Amniotic stem cell (primary cell): ENCODE data around the gene PAPPA2.
"Not testable (repeated sequence)": the region's sequence is repeated elsewhere in the genome, so short reads cannot be mapped to it uniquely, and the experiment has no call there.

ENCODE experiments used
- DNase-seq: peaks from one replicate; lab custom pipeline; 2025; lab: John Stamatoyannopoulos, UW

PAPPA2 gene

GRCh38 chr1:176693697-176694329 is 230.8 kb downstream of the PAPPA2 start:
- no peak for DNase-seq

GRCh38 chr1:176694713-176695112 is 231.7 kb downstream of the PAPPA2 start:
- no peak for DNase-seq

GRCh38 chr1:176696109-176696508 is 233.1 kb downstream of the PAPPA2 start:
- DNase-seq = no peak

GRCh38 chr1:176696689-176697088 is 233.7 kb downstream of the PAPPA2 start:
- no peak for DNase-seq

GRCh38 chr1:176699821-176700220 is 236.8 kb downstream of the PAPPA2 start:
- DNase-seq = no peak

- DNase-seq = no peak
Observed at GRCh38 chr1:176701151-176701866, 238.3 kb downstream of the PAPPA2 start.

- DNase-seq = no peak
Observed at GRCh38 chr1:176702901-176703300, 239.9 kb downstream of the PAPPA2 start.

- no peak for DNase-seq
Observed at GRCh38 chr1:176705585-176705984, 242.6 kb downstream of the PAPPA2 start.

GRCh38 chr1:176717066-176717750 is 254.2 kb downstream of the PAPPA2 start:
- no peak for DNase-seq

- DNase-seq = no peak
Observed at GRCh38 chr1:176719447-176719846, 256.5 kb downstream of the PAPPA2 start.

- no peak for DNase-seq
Observed at GRCh38 chr1:176720838-176721237, 257.9 kb downstream of the PAPPA2 start.

- DNase-seq = no peak
Observed at GRCh38 chr1:176733661-176734060, 270.7 kb downstream of the PAPPA2 start.

- DNase-seq = no peak
Observed at GRCh38 chr1:176735201-176735600, 272.2 kb downstream of the PAPPA2 start.

- no peak for DNase-seq
Observed at GRCh38 chr1:176736015-176736414, 273.0 kb downstream of the PAPPA2 start.

GRCh38 chr1:176741181-176741580 is 278.2 kb downstream of the PAPPA2 start:
- no peak for DNase-seq

- no peak for DNase-seq
Observed at GRCh38 chr1:176742322-176742721, 279.3 kb downstream of the PAPPA2 start.

- no peak for DNase-seq
Observed at GRCh38 chr1:176744142-176744541, 281.2 kb downstream of the PAPPA2 start.

GRCh38 chr1:176745945-176746344 is 283.0 kb downstream of the PAPPA2 start:
- DNase-seq = no peak

- DNase-seq = no peak
Observed at GRCh38 chr1:176752505-176752904, 289.5 kb downstream of the PAPPA2 start.

GRCh38 chr1:176754676-176755075 is 291.7 kb downstream of the PAPPA2 start:
- no peak for DNase-seq

GRCh38 chr1:176756817-176757216 is 293.8 kb downstream of the PAPPA2 start:
- DNase-seq = not testable (repeated sequence)

- DNase-seq = no peak
Observed at GRCh38 chr1:176765608-176766007, 302.6 kb downstream of the PAPPA2 start.

- DNase-seq = no peak
Observed at GRCh38 chr1:176766779-176767178, 303.8 kb downstream of the PAPPA2 start.
